ENCODE measurements around the gene RPL14.
A peak's percentile ranks its signal among the peaks of the same experiment; 100 is the strongest.

RPL14 gene

GRCh38 chr3:40463579-40463978, 6.4 kb downstream of the RPL14 start:
- DNase-seq (ENCODE audit: low read depth): no peak

- DNase-seq (ENCODE audit: low read depth): no peak
Measured at GRCh38 chr3:40464339-40465110, 7.4 kb downstream of the RPL14 start.

GRCh38 chr3:40465111-40465407, 7.9 kb downstream of the RPL14 start:
- no peak for DNase-seq (ENCODE audit: low read depth)

GRCh38 chr3:40465456-40465855, 8.3 kb downstream of the RPL14 start:
- DNase-seq (ENCODE audit: low read depth): no peak

GRCh38 chr3:40468018-40468417, 10.9 kb downstream of the RPL14 start:
- DNase-seq (ENCODE audit: low read depth): no peak

- no peak for DNase-seq (ENCODE audit: low read depth)
Measured at GRCh38 chr3:40470701-40471100, 13.6 kb downstream of the RPL14 start.

GRCh38 chr3:40476478-40477470, 19.6 kb downstream of the RPL14 start, which contains the start of gene ZNF619:
Gene ZNF619, plus strand, starts transcription at chr3:40477122. Its CDS starts 858 bp downstream, at chr3:40477980.
- peak; percentile 39 for DNase-seq (ENCODE audit: low read depth)

- no peak for DNase-seq (ENCODE audit: low read depth)
Measured at GRCh38 chr3:40477666-40478065, 20.5 kb downstream of the RPL14 start.

- DNase-seq (ENCODE audit: low read depth): no peak
Measured at GRCh38 chr3:40487172-40487571, 30.0 kb downstream of the RPL14 start.

- no peak for DNase-seq (ENCODE audit: low read depth)
Measured at GRCh38 chr3:40490916-40491315, 33.8 kb downstream of the RPL14 start.

GRCh38 chr3:40494698-40495097, 37.6 kb downstream of the RPL14 start:
- no peak for DNase-seq (ENCODE audit: low read depth)

GRCh38 chr3:40497288-40497687, 40.1 kb downstream of the RPL14 start:
- no peak for DNase-seq (ENCODE audit: low read depth)

GRCh38 chr3:40499952-40500351, 42.8 kb downstream of the RPL14 start:
- DNase-seq (ENCODE audit: low read depth): no peak

GRCh38 chr3:40502034-40502433, 44.9 kb downstream of the RPL14 start:
- DNase-seq (ENCODE audit: low read depth): no peak

- no peak for DNase-seq (ENCODE audit: low read depth)
Measured at GRCh38 chr3:40504636-40505430, 47.7 kb downstream of the RPL14 start.

GRCh38 chr3:40505599-40506462, 48.7 kb downstream of the RPL14 start, which contains the start of gene ZNF620:
Gene ZNF620, plus strand, starts transcription at chr3:40506039. Its CDS starts 314 bp downstream, at chr3:40506353.
- peak; percentile 36 for DNase-seq (ENCODE audit: low read depth)

- DNase-seq (ENCODE audit: low read depth): no peak
Measured at GRCh38 chr3:40511031-40511718, 54.0 kb downstream of the RPL14 start.

- DNase-seq (ENCODE audit: low read depth): no peak
Measured at GRCh38 chr3:40516201-40516600, 59.1 kb downstream of the RPL14 start.

- DNase-seq (ENCODE audit: low read depth): no peak
Measured at GRCh38 chr3:40518067-40518466, 60.9 kb downstream of the RPL14 start.
